Body of pancreas (tissue), 4 donors: ENCODE data around the gene TSPAN14. TPM values are rescaled to one million over a fixed set of nuclear protein-coding genes. Genes with fewer than 3 reads are reported as not detected.

Experiments
- ATAC-seq: fragments of 150-250 bp; one replicate; pipeline ENCODE4 v1.9.1; 2016
- DNase-seq, 4 donors: peaks; one replicate each; pipeline ENCODE4 v3.0.0-alpha.2; 2019
- H3K27ac ChIP-seq, 4 donors: fragments of 200-600 bp; sonication (generic); 1 replicate in 3 of 4; 2 replicates in 1 of 4; pipeline versions ENCODE4 v1.5.1 to v1.6.1; 2016 to 2019; ENCODE audit warnings: mild to moderate bottlenecking in 1 of 4, mixed read lengths in 1 of 4, moderate library complexity in 1 of 4
- H3K27me3 ChIP-seq, 2 donors: fragments of 200-600 bp; sonication (generic); one replicate each; pipeline ENCODE4 v1.6.0; 2016; ENCODE audit warnings: mild to moderate bottlenecking in 1 of 2
- H3K36me3 ChIP-seq, 2 donors: fragments of 200-600 bp; sonication (generic); replicated peaks in 1 of 2; 2 replicates each; pipeline ENCODE4 v1.5.1; 2016; ENCODE audit warnings: low read depth in 2 of 2; ENCODE audit not compliant: insufficient read depth in 1 of 2
- H3K4me1 ChIP-seq: fragments of 200-600 bp; sonication (generic); one replicate; pipeline ENCODE4 v1.6.0; 2016
- H3K4me3 ChIP-seq, 2 donors: fragments of 200-600 bp; sonication (generic); 1 replicate in 1 of 2; 2 replicates in 1 of 2; pipeline ENCODE4 v1.5.1; 2016 to 2019
- H3K9me3 ChIP-seq, 3 donors: fragments of 200-600 bp; sonication (generic); 1 replicate in 2 of 3; 2 replicates in 1 of 3; pipeline ENCODE4 v1.5.1; 2016
- CTCF ChIP-seq, 7 experiments: fragments of 450-650 bp in 4 of 7; fragments of 200-600 bp in 3 of 7; sonication (generic) in 3 of 7; IDR thresholded peaks; one replicate each; pipeline ENCODE4 v1.5.1; 2016 to 2019; ENCODE audit warnings: antibody characterized with exemption in 7 of 7
- POLR2A ChIP-seq, 3 donors: fragments of 450-650 bp; IDR thresholded peaks; one replicate each; pipeline ENCODE4 v1.6.1; 2016; ENCODE audit warnings: antibody characterized with exemption in 3 of 3, mild to moderate bottlenecking in 2 of 3
- WGBS, 2 donors: methylation state at CpG; one replicate each; pipeline ENCODE4 v1.1.5; 2017; 5-methylcytosine and 5-hydroxymethylcytosine counted together
- intact Hi-C: fragments of 100-400 bp; cut with DNase I; formaldehyde crosslinking; loops from one replicate; pipeline ENCODE4 v1.15.1; 2023
- total RNA-seq, 2 donors: library from RNA; depleted of rRNA; stranded (reverse); fragments of >200 nt; gene quantifications; one replicate each; pipeline ENCODE4 v1.1.0, GENCODE V29; 2016

Gene TSPAN14
- total RNA-seq, 2 donors from 2014 or later = 22.3 to 63.0 TPM

GRCh38 chr10:80504897-80505465, 50.9 kb downstream of the TSPAN14 start:
- H3K9me3 ChIP-seq = no peaks in the 10 kb centered on the region
- peaks cover 54% of the 10 kb centered on the region for H3K4me1 ChIP-seq
- peaks cover 0 to 3% of the 10 kb centered on the region in 2 donors for H3K36me3 ChIP-seq
- DNase-seq (no peak), ATAC-seq (no peak)
- intact Hi-C loops = loop anchor here (2.0 kb wide), 1 partner anchor 58 kb away; no protein-coding TSS in a partner anchor
- TF ChIP-seq POLR2A (IDR thresholded peaks at IDR 0.05) (no peak), CTCF (IDR thresholded peaks at IDR 0.05) (no peak)
- no peak overlapping the region for H3K4me3 ChIP-seq
- H3K27me3 ChIP-seq = no peaks in the 10 kb centered on the region
- H3K27ac ChIP-seq = peak overlapping the region; percentile 50 to 72 (median 61)
- 69 to 70% methylated on average over 4 to 5 of the region's 5 CpGs for WGBS, 2 donors

GRCh38 chr10:80506189-80506575, 52.1 kb downstream of the TSPAN14 start:
- Histone ChIP-seq H3K27ac (peak overlapping the region in 3 of 4 donors; percentile 59 to 72 (median 63)), H3K36me3 (peaks cover 0 to 3% of the 10 kb centered on the region in 2 donors)

GRCh38 chr10:80506836-80507487, 52.9 kb downstream of the TSPAN14 start:
- H3K4me1 ChIP-seq = peaks cover 39% of the 10 kb centered on the region
- DNase-seq = no peak
- no peak for TF ChIP-seq CTCF (IDR thresholded peaks at IDR 0.05)
- no peak for TF ChIP-seq POLR2A (IDR thresholded peaks at IDR 0.05)
- no peaks in the 10 kb centered on the region for H3K9me3 ChIP-seq
- H3K27me3 ChIP-seq = no peaks in the 10 kb centered on the region
- WGBS, 2 donors = 83% methylated on average over 13 of the region's 13 CpGs; no CpG with 5 or more reads in 1 of the 2 donors
- H3K36me3 ChIP-seq = peaks cover 0 to 4% of the 10 kb centered on the region in 2 donors
- intact Hi-C loops = no loop called here
- no peak overlapping the region for H3K27ac ChIP-seq
- no peak for ATAC-seq
- H3K4me3 ChIP-seq = no peak overlapping the region

More at GRCh38 chr10:80506189-80506575, 52.1 kb downstream of the TSPAN14 start:
- intact Hi-C loops = no loop called here
- TF ChIP-seq CTCF (IDR thresholded peaks at IDR 0.05) (no peak), POLR2A (IDR thresholded peaks at IDR 0.05) (no peak)
- WGBS, 2 donors = 48 to 63% methylated on average over 6 of the region's 6 CpGs
- Histone ChIP-seq H3K27me3 (no peaks in the 10 kb centered on the region), H3K4me3 (no peak overlapping the region), H3K9me3 (no peaks in the 10 kb centered on the region), H3K4me1 (peaks cover 47% of the 10 kb centered on the region)
- DNase-seq = no peak
- no peak for ATAC-seq

DNA sequence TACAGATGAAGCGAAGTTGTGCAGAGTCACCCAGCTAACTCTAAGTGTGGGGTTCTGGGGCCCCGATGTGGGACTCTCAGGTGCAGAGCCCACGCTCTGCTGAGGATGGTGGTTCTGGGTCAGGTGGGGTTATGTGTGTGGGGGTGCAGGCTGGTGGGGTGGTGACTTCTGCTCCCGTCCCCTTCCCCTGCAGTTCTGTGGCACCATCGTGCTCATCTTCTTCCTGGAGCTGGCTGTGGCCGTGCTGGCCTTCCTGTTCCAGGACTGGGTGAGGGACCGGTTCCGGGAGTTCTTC, 54.9 kb downstream of the TSPAN14 start:
- 94% methylated on average over 8 of the region's 8 CpGs for WGBS, 2 donors
- ATAC-seq (no peak), DNase-seq (peak in 1 of 4 donors; percentile 1)
- peaks cover 22% of the 10 kb centered on the region for H3K4me1 ChIP-seq
- H3K9me3 ChIP-seq = no peaks in the 10 kb centered on the region
- H3K4me3 ChIP-seq = no peak overlapping the region
- H3K27ac ChIP-seq = peak overlapping the region in 1 of 4 donors; percentile 32
- TF ChIP-seq POLR2A (IDR thresholded peaks at IDR 0.05) = no peak
- TF ChIP-seq CTCF (IDR thresholded peaks at IDR 0.05) = no peak
- peaks cover 0 to 19% of the 10 kb centered on the region in 2 donors for H3K36me3 ChIP-seq
- no peaks in the 10 kb centered on the region for H3K27me3 ChIP-seq
- intact Hi-C loops = no loop called here
